DMS79 treated with DMSO at 0.1 percent for 48 hours (cell line): ENCODE data around the gene ERC1.
"Not testable (repeated sequence)": the region's sequence is repeated elsewhere in the genome, so short reads cannot be mapped to it uniquely, and the experiment has no call there.

Source experiments
- DNase-seq: peaks from one replicate; lab custom pipeline; 2025; lab: John Stamatoyannopoulos, UW

Gene ERC1

DNA sequence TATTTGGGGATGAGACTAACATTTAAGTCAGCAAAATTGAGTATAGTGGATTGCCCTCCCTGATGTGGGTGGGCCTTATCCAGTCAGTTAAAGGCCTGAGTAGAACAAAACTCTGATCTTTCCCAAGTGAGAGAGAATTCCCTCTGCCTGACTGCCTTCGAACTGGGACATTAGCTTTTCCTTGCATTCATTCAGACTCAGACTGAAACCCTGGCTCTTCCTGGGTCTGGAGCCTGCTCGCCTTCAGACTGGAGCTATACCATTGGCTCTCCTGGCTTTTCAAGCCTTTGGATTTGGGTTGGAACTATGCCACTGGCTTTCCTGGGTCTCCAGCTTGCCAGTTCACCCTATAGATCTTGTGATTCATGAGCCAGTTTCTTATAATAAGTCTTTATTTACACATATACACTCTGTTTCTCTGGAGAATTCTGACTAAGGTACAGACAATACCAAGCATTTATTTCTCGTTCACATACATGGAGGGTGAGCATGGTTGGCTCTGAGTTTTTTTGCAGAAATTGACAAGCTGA is 296.5 kb downstream of the ERC1 start:
- DNase-seq: no peak

- no peak for DNase-seq
Measured at GRCh38 chr12:1288333-1288732, 297.3 kb downstream of the ERC1 start.

- DNase-seq: no peak
Measured at GRCh38 chr12:1289371-1290155, 298.5 kb downstream of the ERC1 start.

- DNase-seq: no peak
Measured at GRCh38 chr12:1290716-1291115, 299.7 kb downstream of the ERC1 start.

DNA sequence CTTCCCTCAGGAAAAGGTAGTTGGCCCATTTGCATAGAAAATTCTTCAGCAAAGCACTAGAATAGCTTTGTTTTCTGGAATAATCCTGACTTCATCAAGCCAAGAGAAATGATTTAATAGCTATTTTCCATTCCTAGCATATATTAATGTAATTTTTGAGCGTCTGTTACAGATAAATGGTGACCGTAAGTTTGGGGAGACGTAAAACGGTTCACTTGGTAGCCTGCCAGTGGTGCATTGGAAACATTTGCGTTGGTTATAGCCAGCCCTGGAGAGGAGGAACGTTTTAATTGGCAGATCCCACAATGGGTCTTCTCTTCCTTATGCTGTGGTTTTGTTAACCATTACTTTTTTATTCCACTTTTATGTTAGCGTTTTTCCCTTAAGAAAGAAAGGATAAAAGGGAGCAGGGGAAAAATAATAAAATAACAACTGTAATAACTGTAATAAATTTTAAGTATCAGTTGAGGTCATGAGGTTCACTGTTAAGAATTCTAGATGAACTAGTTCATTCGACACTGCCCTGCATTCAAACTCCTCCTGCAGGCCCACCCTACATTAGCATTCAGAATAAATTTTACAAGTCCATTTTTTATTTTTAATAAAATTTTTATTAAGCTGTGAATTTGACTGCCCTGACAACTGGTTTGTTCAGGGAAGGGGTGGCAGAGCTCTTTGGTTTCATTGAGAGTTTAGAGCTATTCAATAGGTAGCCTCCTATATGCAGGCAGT is 300.7 kb downstream of the ERC1 start:
- no peak for DNase-seq

GRCh38 chr12:1293901-1294300 is 302.9 kb downstream of the ERC1 start:
- no peak for DNase-seq

DNA sequence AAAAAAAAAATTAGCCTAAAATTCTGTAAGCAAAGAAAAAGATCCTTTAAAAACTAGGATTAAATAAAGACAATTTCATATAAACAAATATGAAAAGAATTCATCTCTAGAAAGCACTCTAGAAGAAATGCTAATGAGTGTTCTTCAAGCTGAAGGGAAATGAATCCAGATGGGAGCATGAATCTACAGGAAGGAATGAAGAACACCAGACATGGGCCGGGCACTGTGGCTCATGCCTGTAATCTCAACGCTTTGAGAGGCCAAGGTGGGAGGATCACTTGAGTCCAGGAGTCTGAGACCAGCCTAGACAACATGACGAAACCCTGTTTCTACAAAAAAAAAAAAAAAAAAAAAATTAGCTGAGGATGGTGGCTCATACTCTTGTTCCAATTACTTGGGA is 306.2 kb downstream of the ERC1 start:
- no peak for DNase-seq

GRCh38 chr12:1297639-1298175 is 306.7 kb downstream of the ERC1 start:
- DNase-seq: no peak

DNA sequence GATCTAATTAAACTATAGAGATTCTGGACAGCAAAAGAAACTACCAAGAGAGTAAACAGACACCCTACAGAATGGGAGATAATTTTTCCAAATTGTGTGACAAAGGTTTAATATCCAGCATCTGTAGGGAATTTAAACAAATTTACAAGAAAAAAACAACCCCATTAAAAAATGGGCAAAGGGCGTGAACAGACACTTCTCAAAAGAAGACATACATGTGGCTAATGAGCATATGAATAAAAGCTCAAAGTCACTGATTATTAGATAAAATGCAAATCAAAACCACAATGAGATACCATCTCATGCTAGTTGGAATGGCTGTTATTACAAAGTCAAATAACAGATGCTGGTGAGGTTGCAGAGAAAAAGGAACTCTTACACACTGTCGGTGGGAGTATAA is 309.4 kb downstream of the ERC1 start:
- no peak for DNase-seq

- no peak for DNase-seq
Measured at GRCh38 chr12:1302201-1302870, 311.3 kb downstream of the ERC1 start.

GRCh38 chr12:1305063-1305434 is 314.0 kb downstream of the ERC1 start:
- DNase-seq: no peak

DNA sequence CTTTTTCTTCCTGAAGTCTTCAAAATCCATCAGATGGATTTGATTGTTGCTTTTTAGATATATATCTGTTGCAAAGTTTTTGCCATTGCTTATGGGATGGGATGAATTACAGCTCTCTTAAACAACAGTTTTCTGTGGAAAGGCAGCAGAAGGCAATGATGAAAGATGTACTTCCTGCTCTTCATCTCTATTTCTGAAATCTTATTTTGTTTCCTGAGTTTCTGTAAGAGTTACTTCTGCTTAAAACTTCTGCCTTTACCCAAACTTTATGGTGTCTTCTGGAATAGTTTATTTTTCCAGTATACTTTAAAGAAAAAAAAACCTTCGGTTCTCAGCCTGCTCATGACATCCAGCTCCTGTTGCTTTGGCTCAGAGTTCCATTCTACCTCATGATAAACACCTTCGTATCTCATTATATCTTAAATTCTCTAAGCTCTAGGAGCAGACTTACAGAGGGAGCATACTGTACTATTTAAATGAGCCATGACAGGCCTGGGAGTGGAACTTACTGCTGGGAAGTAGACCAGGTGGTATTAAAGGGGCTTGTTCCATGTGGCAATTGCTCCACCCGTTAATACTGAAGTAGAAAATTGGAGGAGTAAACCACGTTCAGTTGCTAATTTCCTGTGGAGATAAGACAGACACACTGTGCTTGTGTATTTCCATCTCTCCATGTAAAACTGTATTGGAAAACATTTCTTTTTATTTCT is 314.9 kb downstream of the ERC1 start:
- DNase-seq: peak; percentile 78

DNA sequence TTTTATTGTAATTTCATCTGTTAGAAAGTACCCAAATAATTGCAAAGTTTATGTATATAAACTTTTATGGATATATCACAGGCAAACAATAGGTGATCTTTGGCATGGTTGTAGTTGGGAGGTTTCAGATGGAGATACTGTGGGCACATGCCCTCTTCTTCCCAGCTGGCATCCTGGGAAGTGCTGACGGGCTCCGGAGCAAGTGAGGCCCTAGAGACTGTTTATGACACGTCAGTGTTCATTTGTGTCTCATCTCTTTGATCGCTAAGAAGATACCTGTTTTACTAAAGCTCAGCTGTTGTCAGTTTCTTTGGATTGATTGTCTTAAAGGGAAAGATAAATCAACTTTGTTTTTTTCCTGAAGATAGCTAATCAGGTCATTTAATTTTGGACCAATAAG is 315.8 kb downstream of the ERC1 start:
- DNase-seq: no peak

DNA sequence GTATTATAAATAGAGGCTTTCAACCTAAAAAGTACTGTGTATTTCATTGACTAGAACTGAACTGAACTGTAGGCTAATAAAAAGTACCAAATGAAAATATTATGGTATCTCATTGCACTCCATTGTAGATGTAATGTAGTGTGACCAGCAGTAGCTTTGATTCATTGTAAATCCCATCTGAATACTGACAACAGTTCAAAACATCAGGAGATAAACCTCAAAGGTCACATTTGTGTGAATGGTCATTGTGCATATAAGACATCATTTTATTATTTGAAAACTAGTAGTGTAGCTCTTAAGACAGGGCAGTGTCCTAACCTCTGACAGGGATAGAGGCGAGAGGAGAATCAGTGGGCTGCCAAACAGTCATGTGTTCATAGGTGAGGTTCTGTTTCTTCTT is 316.8 kb downstream of the ERC1 start:
- DNase-seq: no peak

GRCh38 chr12:1309613-1310012 is 318.6 kb downstream of the ERC1 start:
- no peak for DNase-seq

DNA sequence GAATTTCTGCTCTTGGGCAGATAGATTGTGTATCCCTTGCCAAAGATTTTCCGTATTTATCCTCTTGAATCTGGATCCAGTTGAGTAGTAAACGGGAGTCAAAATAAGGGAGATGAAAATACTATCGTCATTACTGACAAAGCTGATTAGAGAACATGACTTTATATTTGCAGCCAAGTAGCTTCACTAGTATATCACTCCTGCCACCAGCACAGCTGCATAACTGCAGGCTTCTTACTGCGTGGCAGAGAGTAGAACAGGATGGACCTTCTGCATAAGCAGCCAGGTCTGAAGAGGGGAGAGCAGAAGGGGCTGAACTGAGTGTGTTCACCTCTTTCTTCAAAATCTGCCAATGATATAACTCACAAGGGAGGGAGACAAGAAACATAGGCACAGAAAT is 319.6 kb downstream of the ERC1 start:
- no peak for DNase-seq

DNA sequence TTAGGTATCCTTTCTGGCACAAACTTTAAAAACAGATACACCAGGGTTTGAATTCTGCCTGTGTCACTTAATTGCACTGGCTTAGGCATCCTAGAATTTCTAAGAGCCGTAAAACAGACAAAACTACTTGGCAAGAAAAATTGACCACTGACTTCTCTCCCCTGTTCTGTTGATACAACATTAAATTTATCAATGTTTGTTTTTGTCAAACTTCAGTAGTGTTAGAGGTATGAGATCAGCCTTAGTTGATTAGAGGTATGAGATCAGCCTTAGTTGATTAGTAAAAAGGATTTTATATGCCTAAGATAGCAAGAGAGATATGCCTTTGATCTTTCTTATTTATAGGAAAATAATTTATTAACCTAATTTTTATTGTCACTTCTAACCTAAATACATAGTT is 320.1 kb downstream of the ERC1 start:
- DNase-seq: no peak

- no peak for DNase-seq
Measured at GRCh38 chr12:1313906-1314305, 322.9 kb downstream of the ERC1 start.

- DNase-seq: no peak
Measured at GRCh38 chr12:1314523-1314922, 323.5 kb downstream of the ERC1 start.

- DNase-seq: not testable (repeated sequence)
Measured at GRCh38 chr12:1316991-1317390, 326.0 kb downstream of the ERC1 start.

DNA sequence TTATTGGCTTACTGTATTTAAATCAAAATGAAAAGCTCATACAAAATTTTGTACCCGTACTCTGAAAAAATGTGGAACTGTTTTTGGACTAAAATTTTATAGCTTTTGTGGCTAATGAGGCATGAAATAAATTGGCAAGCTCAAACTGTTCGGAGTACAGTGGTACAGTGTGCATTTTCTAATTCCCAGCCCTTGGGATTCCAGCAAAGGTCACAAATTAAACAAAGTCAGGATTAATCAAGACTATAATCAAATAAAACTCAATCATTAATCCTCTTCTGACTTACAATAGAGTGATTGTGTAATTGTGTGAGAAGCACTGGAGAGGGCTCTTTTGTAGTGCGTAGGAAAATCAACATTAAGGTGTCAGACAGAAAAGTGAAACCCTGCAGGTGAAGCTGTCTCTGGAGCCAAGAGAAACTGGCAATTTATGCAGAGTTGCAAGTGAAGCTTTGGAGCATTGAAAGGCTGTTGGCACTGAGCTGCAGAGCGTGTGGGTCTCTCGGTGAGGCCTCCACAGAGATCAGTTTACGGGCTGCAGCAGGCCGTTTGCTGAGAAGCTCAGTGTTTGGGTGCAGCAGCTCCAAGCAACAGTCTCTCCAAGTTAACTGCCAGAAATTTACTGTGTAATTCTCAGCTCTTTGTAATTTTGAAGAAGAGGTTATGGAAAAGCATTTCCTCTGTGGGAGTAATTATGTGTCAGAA is 327.5 kb downstream of the ERC1 start:
- peak; percentile 92 for DNase-seq
